ENCODE data around the gene SIPA1L3. TPM values are rescaled to one million over a fixed set of nuclear protein-coding genes. Genes with fewer than 3 reads are reported as not detected.

Gene SIPA1L3
- total and polyA plus RNA-seq, 9 of the 15 experiments (the other 6 are each of a cell fraction or from before 2014, with no cell fraction given): 0.01 to 6.1 (median 2.5) TPM

- peak; percentile 23 for TF ChIP-seq TAF1 (IDR thresholded peaks at IDR 0.05; ENCODE audit: control insufficient read depth, extremely low read depth, insufficient read depth, low read length, severe bottlenecking)
- no peak for TF ChIP-seq NFIC (IDR thresholded peaks at IDR 0.05)
- TF ChIP-seq CHD2 (IDR thresholded peaks at IDR 0.05; ENCODE audit: low read depth, low read length): peak; percentile 77; the same call in 1 of the 2 replicates
- peak; percentile 85 for TF ChIP-seq SAFB (IDR thresholded peaks at IDR 0.05; ENCODE audit: borderline replicate concordance, low read depth, low read length)
- TF ChIP-seq RAD51 (IDR thresholded peaks at IDR 0.05; ENCODE audit: borderline replicate concordance, low read depth): peak; percentile 88
- peak; percentile 87 for TF ChIP-seq MTA1 (IDR thresholded peaks at IDR 0.05; ENCODE audit: borderline replicate concordance)
- TF ChIP-seq MYC (IDR thresholded peaks at IDR 0.05; ENCODE audit: low read depth, low read length): peak; percentile 69; the same call in 1 of the 2 replicates
- no peak for TF ChIP-seq MYC (CRISPR knock-in tag; IDR thresholded peaks at IDR 0.05; ENCODE audit: borderline replicate concordance, low read depth)
- TF ChIP-seq MYNN (IDR thresholded peaks at IDR 0.05): peak; percentile 85
- TF ChIP-seq MYNN (CRISPR knock-in tag; IDR thresholded peaks at IDR 0.05): no peak
- 0 out of 4 replicates have a peak, but pooled peaks of 1 of the 2 experiments have one; percentile 23 for TF ChIP-seq BCLAF1 (IDR thresholded peaks at IDR 0.05; ENCODE audit: borderline replicate concordance in 1 of 2, control insufficient read depth in 1 of 2, low read depth in 2 of 2, low read length in 1 of 2)
- TF ChIP-seq SMARCA4 (IDR thresholded peaks at IDR 0.05): no peak
- TF ChIP-seq CHD1 (IDR thresholded peaks at IDR 0.05; ENCODE audit: low read length): no peak
- TF ChIP-seq NFRKB (IDR thresholded peaks at IDR 0.05; ENCODE audit: low read depth): no peak
- TF ChIP-seq SMAD1 (IDR thresholded peaks at IDR 0.05; ENCODE audit: low read depth, low read length, partially characterized antibody): no peak
- peak; percentile 20 for TF ChIP-seq CTCFL (IDR thresholded peaks at IDR 0.05; ENCODE audit: borderline replicate concordance, insufficient read depth, low read depth, low read length, poor library complexity, severe bottlenecking)
- TF ChIP-seq VEZF1 (CRISPR knock-in tag; IDR thresholded peaks at IDR 0.05): peak; percentile 80
- peak; percentile 56; the same call in 1 of the 2 replicates for TF ChIP-seq KLF13 (tag; IDR thresholded peaks at IDR 0.05; ENCODE audit: borderline replicate concordance, low read depth)
- 0 out of 2 replicates have a peak, but pooled peaks have one; percentile 24 for TF ChIP-seq CC2D1A (IDR thresholded peaks at IDR 0.05)
These were observed 317.2 kb downstream of the SIPA1L3 start, which contains the start of gene DPF1 (continued) for GRCh38 chr19:38224014-38224862.

All from K562 (cell line).